Measurements from ENCODE around the gene RNF220.

Gene RNF220

GRCh38 chr1:44407430-44408211 lies 2.6 kb downstream of the RNF220 start:
- peak in 2 of 3 experiments; percentile 54 to 56 for DNase-seq

DNA sequence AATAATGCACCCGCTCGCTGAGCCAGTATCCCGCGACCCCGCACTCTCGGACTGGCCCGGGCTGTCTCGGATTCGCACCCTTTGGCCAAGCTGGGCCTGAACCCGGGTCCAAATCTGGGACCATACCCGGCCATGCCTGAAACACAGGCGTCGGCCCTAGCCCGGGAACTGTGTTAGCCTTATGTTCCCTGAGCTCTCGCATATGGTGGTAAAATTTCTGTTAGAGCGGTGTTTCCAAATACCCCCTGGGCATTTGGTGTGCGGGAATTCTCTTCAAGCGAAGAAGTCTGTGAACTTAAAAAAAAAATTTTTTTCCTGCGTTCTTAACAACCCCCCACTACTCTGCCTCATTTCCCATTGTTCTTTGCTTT lies 3.1 kb downstream of the RNF220 start:
- DNase-seq: no peak

- no peak for DNase-seq
Observed at GRCh38 chr1:44408632-44409602, 3.9 kb downstream of the RNF220 start.

- DNase-seq: no peak
Observed at GRCh38 chr1:44409757-44410156, 4.7 kb downstream of the RNF220 start.

DNA sequence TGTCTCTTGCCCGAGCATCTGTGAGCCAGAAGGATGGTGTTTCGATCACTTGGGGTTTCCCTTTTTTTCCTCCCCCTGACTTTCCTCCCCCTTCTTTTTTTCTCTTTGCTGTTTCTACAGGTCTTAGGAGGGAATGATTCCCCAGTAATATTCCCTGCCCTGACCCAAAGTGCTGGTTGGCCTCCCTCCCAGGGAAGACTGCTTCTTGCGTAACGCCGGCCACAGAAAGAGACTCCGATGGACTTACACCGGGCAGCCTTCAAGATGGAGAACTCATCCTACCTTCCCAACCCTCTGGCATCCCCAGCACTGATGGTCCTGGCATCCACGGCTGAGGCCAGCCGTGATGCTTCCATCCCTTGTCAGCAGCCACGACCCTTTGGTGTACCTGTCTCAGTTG lies 6.8 kb downstream of the RNF220 start:
- DNase-seq: no peak

DNA sequence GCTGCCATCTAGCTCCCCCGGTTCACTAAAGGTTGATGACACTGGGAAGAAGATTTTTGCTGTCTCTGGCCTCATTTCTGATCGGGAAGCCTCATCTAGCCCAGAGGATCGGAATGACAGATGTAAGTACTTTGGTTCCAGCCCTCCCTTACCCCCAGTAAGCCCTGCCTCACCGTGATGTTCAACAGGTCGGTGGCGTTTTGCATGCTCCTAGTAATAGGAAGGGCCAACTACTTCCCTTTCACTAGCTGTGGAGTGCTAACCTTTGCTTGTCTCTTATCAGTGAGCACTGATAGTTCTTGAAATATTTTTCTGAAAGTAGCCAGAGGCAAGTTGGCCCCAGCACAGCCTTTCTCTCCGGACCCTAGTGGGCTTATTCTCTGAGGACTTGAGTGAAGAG lies 7.5 kb downstream of the RNF220 start:
- no peak for DNase-seq

GRCh38 chr1:44413740-44414139 lies 8.7 kb downstream of the RNF220 start:
- no peak for DNase-seq

GRCh38 chr1:44415013-44415412 lies 10.0 kb downstream of the RNF220 start:
- DNase-seq: no peak

GRCh38 chr1:44416408-44416807 lies 11.4 kb downstream of the RNF220 start:
- DNase-seq: no peak

- peak; percentile 59 to 74 (median 66) for DNase-seq
Observed at GRCh38 chr1:44417351-44418021, 12.4 kb downstream of the RNF220 start.

DNA sequence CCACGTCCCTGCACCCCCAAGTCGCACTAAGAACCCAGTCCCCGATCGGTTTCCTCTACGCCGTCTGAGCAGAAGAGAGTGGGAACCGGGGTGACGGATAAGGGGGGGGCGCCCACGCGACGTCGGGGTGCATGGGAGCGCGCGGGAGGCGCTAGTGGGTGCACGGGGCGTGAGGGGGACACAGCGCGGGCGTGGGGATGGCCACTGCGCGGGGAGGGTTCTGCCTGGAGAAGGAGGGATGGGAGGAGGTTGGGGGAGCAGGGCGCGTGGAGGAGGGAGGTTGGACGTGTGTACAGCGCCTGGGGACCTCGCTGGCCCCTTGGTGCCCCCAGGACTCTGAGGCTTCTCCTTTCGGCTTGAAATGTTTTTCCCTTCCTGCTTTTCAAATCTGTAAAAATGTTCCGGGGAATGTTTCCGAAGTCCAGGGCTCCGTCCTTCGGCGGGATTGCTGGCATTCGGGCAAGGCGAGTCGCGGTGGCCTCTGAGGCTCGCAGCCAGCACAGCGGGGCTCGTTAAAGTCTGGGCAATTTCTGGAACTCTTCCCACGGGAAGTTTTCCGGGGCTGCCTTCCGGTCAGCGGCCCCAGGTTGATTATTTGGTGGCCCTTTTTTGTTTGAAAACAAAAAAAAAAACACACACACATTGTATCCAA lies 13.1 kb downstream of the RNF220 start:
- no peak for DNase-seq

- DNase-seq: no peak
Observed at GRCh38 chr1:44419901-44420300, 14.8 kb downstream of the RNF220 start.

- DNase-seq: no peak
Observed at GRCh38 chr1:44420535-44420934, 15.5 kb downstream of the RNF220 start.

DNA sequence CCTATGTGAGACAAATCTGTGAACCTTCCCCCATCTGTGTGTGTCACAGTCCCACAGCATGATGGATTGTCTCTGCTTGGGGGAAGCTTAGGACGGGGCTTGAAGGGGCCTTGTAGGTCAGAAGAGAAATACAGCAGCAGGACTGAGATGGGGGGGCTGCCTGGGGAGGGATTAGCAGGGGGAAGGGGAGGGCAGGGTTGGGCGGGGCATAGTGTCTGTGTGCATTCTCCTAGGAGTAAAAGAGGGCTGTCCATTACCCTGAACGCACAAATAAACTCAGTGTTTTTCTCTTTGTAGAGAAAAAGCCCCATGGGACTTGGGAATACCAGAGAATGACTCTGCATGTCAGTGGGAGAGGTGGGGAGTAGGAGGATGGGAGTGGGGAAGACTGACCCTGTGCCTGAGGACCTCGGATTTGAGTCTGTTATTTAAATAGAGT lies 16.4 kb downstream of the RNF220 start:
- peak in 2 of 3 experiments; percentile 15 to 34 for DNase-seq

DNA sequence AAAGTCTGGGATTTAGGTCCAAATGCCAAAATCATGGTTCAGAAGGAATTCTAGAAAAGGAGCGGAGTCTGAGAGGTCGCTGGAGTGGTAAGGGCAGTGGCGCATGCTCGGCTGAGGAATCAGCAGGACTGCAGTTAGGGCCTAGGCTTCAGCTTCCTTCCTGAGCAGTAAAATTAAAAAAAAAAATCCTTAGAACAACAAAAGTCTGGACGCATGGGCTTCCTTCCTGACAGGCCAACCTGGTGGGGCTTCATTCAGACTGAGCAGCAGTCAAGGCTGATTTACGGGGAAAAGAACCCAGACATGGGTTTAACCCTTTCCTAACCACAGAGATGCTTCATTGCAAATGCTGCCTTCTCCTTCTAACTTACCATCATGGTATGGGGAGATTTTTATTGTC lies 17.1 kb downstream of the RNF220 start:
- no peak for DNase-seq

- DNase-seq: no peak
Observed at GRCh38 chr1:44423591-44424537, 18.8 kb downstream of the RNF220 start.

DNA sequence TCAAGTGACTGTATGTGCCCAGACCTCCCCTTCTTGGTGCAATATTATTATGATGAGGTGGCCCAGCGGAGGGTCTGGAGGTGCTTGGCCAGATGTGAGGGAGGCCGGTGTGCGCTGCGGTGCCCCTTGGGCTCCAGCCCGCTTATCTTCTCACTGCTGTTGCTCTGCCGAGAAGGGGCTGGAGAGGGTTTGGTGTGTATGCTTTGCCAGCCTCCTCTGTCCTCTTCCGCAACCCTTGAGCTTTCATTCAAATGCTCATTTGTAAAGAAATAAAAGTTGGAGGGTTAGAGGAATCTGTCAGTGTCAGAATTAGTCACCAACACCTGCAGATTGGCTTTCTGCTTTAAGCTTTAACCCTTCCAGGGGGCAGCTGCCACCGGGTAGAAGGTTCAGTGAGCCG lies 19.7 kb downstream of the RNF220 start:
- DNase-seq: no peak

GRCh38 chr1:44425341-44426082 lies 20.5 kb downstream of the RNF220 start:
- no peak for DNase-seq

- DNase-seq: no peak
Observed at GRCh38 chr1:44431861-44432260, 26.8 kb downstream of the RNF220 start.

- DNase-seq: no peak
Observed at GRCh38 chr1:44433209-44433608, 28.2 kb downstream of the RNF220 start.

Data from NCI-H1417 (cell line).